K562 (cell line): ENCODE measurements around the gene RNF144A. TPM values are rescaled to one million over a fixed set of nuclear protein-coding genes. Genes with fewer than 3 reads are reported as not detected.
A peak's percentile ranks its signal among the peaks of the same experiment; 100 is the strongest.

Experiments
- ATAC-seq: fragments of 200-7000 bp; cut with Tn5 transposase; 3 replicates; pipeline ENCODE4 v1.9.1; 2020; ENCODE audit warnings: moderate library complexity
- BruUV-seq: library from RNA; stranded (reverse); fragments of 400-500 nt; replicated peaks from 2 replicates; lab custom pipeline; 2021; lab: Mats Ljungman, UMichigan
- CTCF ChIA-PET: fragments of 300-600 bp; formaldehyde crosslinking; extraction: SDS; loops from one replicate; lab custom pipeline; 2021; ENCODE audit warnings: low intra/inter-chr PET ratio; lab: Yijun Ruan, JAX
- POLR2A ChIA-PET: fragments of 300-600, 350-650 bp; sonication (Branson Sonifier 250); formaldehyde crosslinking; extraction: SDS; loops from one replicate; lab custom pipeline; 2021; ENCODE audit warnings: antibody characterized with exemption, inconsistent platforms; lab: Yijun Ruan, JAX
- DNase-seq, 4 experiments: peaks; one replicate each; pipeline versions ENCODE4 v3.0.0 to v3.0.0-alpha.2; 2011 to 2018; ENCODE audit warnings: low spot score in 3 of 4, mixed read lengths in 3 of 4; ENCODE audit errors: extremely low read depth in 1 of 4
- FAIRE-seq: peaks from 2 replicates; lab custom pipeline; 2011; peaks lifted over from hg19 to GRCh38; lab: Jason Lieb, UNC
- H2AFZ ChIP-seq: 2 replicates; pipeline ENCODE4 v1.6.0; 2011; ENCODE audit warnings: low read depth, low read length, control low read depth, inconsistent platforms
- H3K27ac ChIP-seq: fragments of 200-600 bp; 3 replicates; pipeline ENCODE4 v1.8.0; 2011; ENCODE audit warnings: low read depth, mild to moderate bottlenecking, control low read depth, inconsistent platforms, low read length, moderate library complexity, mixed read lengths; ENCODE audit errors: extremely low read depth
- H3K27me3 ChIP-seq, 2 experiments: fragments of 300-600 bp in 1 of 2; 2 replicates in 1 of 2; 3 replicates in 1 of 2; pipeline versions ENCODE4 v1.6.0 to v1.8.0; 2011; ENCODE audit warnings: inconsistent platforms in 2 of 2, low read length in 2 of 2, mild to moderate bottlenecking in 1 of 2, mixed read lengths in 1 of 2, moderate library complexity in 1 of 2; ENCODE audit not compliant: control insufficient read depth in 2 of 2, insufficient read depth in 2 of 2
- H3K36me3 ChIP-seq: fragments of 300-600 bp; 3 replicates; pipeline ENCODE4 v1.8.0; 2011; ENCODE audit warnings: mild to moderate bottlenecking, low read length, inconsistent platforms; ENCODE audit not compliant: control insufficient read depth, insufficient read depth
- H3K4me1 ChIP-seq, 2 experiments: fragments of 200-600 bp in 1 of 2; replicated peaks in 1 of 2; 2 replicates in 1 of 2; 3 replicates in 1 of 2; pipeline versions ENCODE4 v1.5.1 to v1.8.0; 2011; ENCODE audit warnings: inconsistent platforms in 2 of 2, low read length in 2 of 2, mild to moderate bottlenecking in 1 of 2, mixed read lengths in 1 of 2, moderate library complexity in 1 of 2; ENCODE audit not compliant: control insufficient read depth in 2 of 2, insufficient read depth in 2 of 2
- H3K4me2 ChIP-seq: 2 replicates; pipeline ENCODE4 v1.6.1; 2011; ENCODE audit warnings: low read length, control low read depth, inconsistent platforms, mixed read lengths; ENCODE audit not compliant: insufficient read depth
- H3K4me3 ChIP-seq: fragments of 200-600 bp; sonication (generic), shearing (Covaris generic); 2 replicates; pipeline ENCODE4 v1.5.1; 2016; ENCODE audit warnings: control low read depth, inconsistent platforms
- H3K79me2 ChIP-seq: fragments of 200-600 bp; 3 replicates; pipeline ENCODE4 v1.8.0; 2011; ENCODE audit warnings: low read length, inconsistent platforms; ENCODE audit not compliant: control insufficient read depth, insufficient read depth
- H3K9ac ChIP-seq, 2 experiments: 2 replicates each; pipeline versions ENCODE4 v1.6.0 to v1.6.1; 2011; ENCODE audit warnings: low read depth in 2 of 2, low read length in 2 of 2, control low read depth in 1 of 2, inconsistent platforms in 1 of 2, mild to moderate bottlenecking in 1 of 2, mixed read lengths in 1 of 2; ENCODE audit not compliant: insufficient read depth in 1 of 2
- H3K9me1 ChIP-seq: one replicate; pipeline ENCODE4 v1.6.0; 2011; ENCODE audit warnings: inconsistent platforms, mild to moderate bottlenecking, low read length, moderate library complexity; ENCODE audit not compliant: control insufficient read depth, insufficient read depth
- H3K9me3 ChIP-seq: replicated peaks from 2 replicates; pipeline ENCODE4 v1.5.1; 2011; ENCODE audit warnings: low read depth, low read length, inconsistent platforms; ENCODE audit not compliant: control insufficient read depth, insufficient read depth
- H4K20me1 ChIP-seq: replicated peaks from 2 replicates; pipeline ENCODE4 v1.6.1; 2011; ENCODE audit warnings: low read length, inconsistent platforms, mixed read lengths; ENCODE audit not compliant: control insufficient read depth, insufficient read depth
- CBFA2T3 ChIP-seq: fragments of 450-650 bp; IDR thresholded peaks from 2 replicates; pipeline ENCODE4 v1.6.1; 2017
- CBX1 ChIP-seq: sonication (generic); IDR thresholded peaks from 2 replicates; pipeline ENCODE4 v1.6.1; 2016; ENCODE audit warnings: antibody characterized with exemption, low read depth, mild to moderate bottlenecking
- DEAF1 ChIP-seq: fragments of 450-650 bp; formaldehyde crosslinking; IDR thresholded peaks from 2 replicates; pipeline ENCODE4 v1.4.0; 2020; ENCODE audit warnings: mild to moderate bottlenecking, moderate library complexity
- EHMT2 ChIP-seq: fragments of 450-650 bp; IDR thresholded peaks from 2 replicates; pipeline ENCODE4 v1.6.1; 2018; ENCODE audit warnings: antibody characterized with exemption
- FOXJ2 ChIP-seq: fragments of 200-800 bp; sonication (Bioruptor generic); IDR thresholded peaks from 2 replicates; pipeline ENCODE4 v1.6.1; 2016; ENCODE audit warnings: missing genetic modification characterization, missing compliant biosample characterization
- LARP7 ChIP-seq: fragments of 450-650 bp; IDR thresholded peaks from 2 replicates; pipeline ENCODE4 v1.6.1; 2016
- MIER1 ChIP-seq: fragments of 450-650 bp; IDR thresholded peaks from 2 replicates; pipeline ENCODE4 v1.6.1; 2016; ENCODE audit warnings: antibody characterized with exemption, mild to moderate bottlenecking, low read depth
- MYC ChIP-seq, 2 experiments: fragments of 250-450 bp in 1 of 2; sonication (Bioruptor Pico) in 1 of 2; IDR thresholded peaks; 2 replicates each; pipeline versions ENCODE4 v1.5.1 to v1.6.1; 2012 to 2021; ENCODE audit warnings: low read depth in 2 of 2, borderline replicate concordance in 1 of 2, improper control_type of control experiment in 1 of 2, low read length in 1 of 2, mild to moderate bottlenecking in 1 of 2, moderate library complexity in 1 of 2
- NFE2 ChIP-seq: IDR thresholded peaks from 2 replicates; pipeline ENCODE4 v1.6.1; 2014; ENCODE audit warnings: antibody characterized with exemption, low read depth
- YY1 ChIP-seq, 3 experiments: IDR thresholded peaks; 2 replicates each; pipeline ENCODE4 v1.6.1; 2011; ENCODE audit warnings: low read length in 2 of 3, mild to moderate bottlenecking in 2 of 3, moderate library complexity in 2 of 3, borderline replicate concordance in 1 of 3, control low read depth in 1 of 3, low read depth in 1 of 3; ENCODE audit not compliant: insufficient read depth in 3 of 3, insufficient replicate concordance in 2 of 3, control insufficient read depth in 1 of 3, insufficient read length in 1 of 3; ENCODE audit errors: extremely low read depth in 1 of 3
- ZFP36 ChIP-seq: fragments of 150-350 bp; IDR thresholded peaks from 2 replicates; pipeline ENCODE4 v1.6.1; 2018; ENCODE audit warnings: low read length, low read depth; ENCODE audit not compliant: partially characterized antibody
- WGBS: fragments of 100-300 bp; shearing (Covaris generic); methylation state at CpG from one replicate; pipeline ENCODE4 v1.1.6; 2016; ENCODE audit warnings: low coverage, mixed read lengths; ENCODE audit not compliant: insufficient coverage; ENCODE audit errors: missing lambda C conversion rate; 5-methylcytosine and 5-hydroxymethylcytosine counted together
- in situ Hi-C: fragments of 300-500 bp; cut with MboI; formaldehyde crosslinking; loops from 4 replicates; pipeline ENCODE4 v1.15.0; 2018; ENCODE audit warnings: inconsistent platforms, mixed read lengths
- intact Hi-C: fragments of 100-400 bp; cut with micrococcal nuclease; formaldehyde crosslinking; loops from 2 replicates; pipeline ENCODE4 v1.14.2; 2022
- polyA plus RNA-seq, 8 experiments: library from polyadenylated mRNA; depleted of rRNA in 4 of 8; stranded (reverse) in 5 of 8; unstranded in 3 of 8; fragments of >200 nt; fragmentation: Nextera tagmentation in 2 of 8; fragmentation: Illumina TruSeq in 1 of 8; extraction: Ambion mirVana in 2 of 8; extraction: Trizol in 1 of 8; gene quantifications; 2 replicates each; pipeline versions ENCODE4 v1.2.1 to v1.2.3, GENCODE V29; 2011 to 2014; ENCODE audit warnings: inconsistent platforms in 1 of 8, missing spikeins in 1 of 8
- total RNA-seq, 7 experiments: library from RNA; depleted of rRNA in 6 of 7; stranded (reverse); fragments of >200 nt in 6 of 7; fragmentation: Illumina TruSeq in 2 of 7; extraction: Trizol in 2 of 7; gene quantifications; 2 replicates each; pipeline versions ENCODE4 v1.2.1 to v1.2.3, GENCODE V29; 2011 to 2021; ENCODE audit warnings: low replicate concordance in 1 of 7
- TF ChIP-seq, protein P1 (sequence below): fragments of 250-450 bp; sonication (Bioruptor Pico); IDR thresholded peaks from 2 replicates; pipeline ENCODE4 v1.9.0; 2021; ENCODE audit warnings: mild to moderate bottlenecking, inconsistent platforms
- TF ChIP-seq, protein P2 (sequence below): fragments of 450-650 bp; IDR thresholded peaks from 2 replicates; pipeline ENCODE4 v1.7.0; 2016; ENCODE audit warnings: borderline replicate concordance

Gene RNF144A
- total and polyA plus RNA-seq, 9 of the 15 experiments (the other 6 are each of a cell fraction or from before 2014, with no cell fraction given): 0.96 to 11.3 (median 6.2) TPM

DNA sequence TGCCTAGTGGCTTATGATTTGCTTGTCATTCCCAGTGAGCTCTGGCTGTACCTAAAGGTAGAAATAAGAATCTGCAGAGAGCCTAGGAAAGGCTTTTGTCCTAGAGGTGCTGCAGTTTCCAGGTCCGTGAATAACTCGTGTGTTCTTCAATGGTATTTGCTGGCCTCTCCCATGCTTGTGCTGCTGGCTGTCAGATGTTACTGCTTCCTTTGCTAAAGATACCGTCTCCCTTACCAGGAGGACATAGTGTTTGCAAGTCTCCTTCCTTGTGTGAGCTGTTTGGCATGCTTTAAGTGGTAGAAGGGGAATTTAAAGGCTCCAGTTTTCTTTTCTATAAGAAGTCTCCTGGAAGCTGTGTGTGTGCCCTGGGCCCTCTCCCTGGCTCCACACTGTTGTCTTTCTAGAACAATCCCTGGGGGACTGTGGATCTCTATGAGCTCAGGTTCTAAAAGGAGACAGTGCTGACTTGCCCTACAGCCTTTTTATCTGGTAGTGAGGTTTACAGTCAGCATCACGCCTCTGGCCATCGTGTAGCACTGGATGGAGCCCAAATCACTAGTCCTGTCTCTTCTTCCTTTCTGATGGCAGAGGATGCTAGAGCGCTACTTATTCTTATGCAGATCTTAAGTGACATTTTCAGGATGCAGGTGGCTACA is 65.8 kb downstream of the RNF144A start (continued):
- TF ChIP-seq, protein P1, sequence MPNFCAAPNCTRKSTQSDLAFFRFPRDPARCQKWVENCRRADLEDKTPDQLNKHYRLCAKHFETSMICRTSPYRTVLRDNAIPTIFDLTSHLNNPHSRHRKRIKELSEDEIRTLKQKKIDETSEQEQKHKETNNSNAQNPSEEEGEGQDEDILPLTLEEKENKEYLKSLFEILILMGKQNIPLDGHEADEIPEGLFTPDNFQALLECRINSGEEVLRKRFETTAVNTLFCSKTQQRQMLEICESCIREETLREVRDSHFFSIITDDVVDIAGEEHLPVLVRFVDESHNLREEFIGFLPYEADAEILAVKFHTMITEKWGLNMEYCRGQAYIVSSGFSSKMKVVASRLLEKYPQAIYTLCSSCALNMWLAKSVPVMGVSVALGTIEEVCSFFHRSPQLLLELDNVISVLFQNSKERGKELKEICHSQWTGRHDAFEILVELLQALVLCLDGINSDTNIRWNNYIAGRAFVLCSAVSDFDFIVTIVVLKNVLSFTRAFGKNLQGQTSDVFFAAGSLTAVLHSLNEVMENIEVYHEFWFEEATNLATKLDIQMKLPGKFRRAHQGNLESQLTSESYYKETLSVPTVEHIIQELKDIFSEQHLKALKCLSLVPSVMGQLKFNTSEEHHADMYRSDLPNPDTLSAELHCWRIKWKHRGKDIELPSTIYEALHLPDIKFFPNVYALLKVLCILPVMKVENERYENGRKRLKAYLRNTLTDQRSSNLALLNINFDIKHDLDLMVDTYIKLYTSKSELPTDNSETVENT (CRISPR knock-in tag): no peak
- TF ChIP-seq CBFA2T3: no peak
- no peak for TF ChIP-seq YY1 (IDR thresholded peaks at IDR 0.05; ENCODE audit: borderline replicate concordance in 1 of 3, control insufficient read depth in 1 of 3, extremely low read depth in 1 of 3, insufficient read depth in 3 of 3, insufficient read length in 1 of 3, insufficient replicate concordance in 2 of 3, low read depth in 1 of 3, low read length in 2 of 3)
- TF ChIP-seq LARP7: no peak

- peak; percentile 65 for ATAC-seq
- peaks cover 0 to 7% of the 10 kb centered on the region in 2 experiments; a peak in 3 of 5 replicates for H3K4me1 ChIP-seq
- no peak overlapping the region for H3K9ac ChIP-seq
- intact Hi-C loops (no loop called here), in situ Hi-C loops (no loop called here)
- ChIA-PET POLR2A (no interaction called here), CTCF (no interaction called here)
- no peak overlapping the region for H2AFZ ChIP-seq
- H3K4me3 ChIP-seq: no peak overlapping the region
- peak in 1 of 4 experiments; percentile 19 for DNase-seq
- no peak for FAIRE-seq
- H3K27ac ChIP-seq: no peak overlapping the region
- no peaks in the 10 kb centered on the region; a peak in 1 of 5 replicates for H3K27me3 ChIP-seq
- no peaks in the 10 kb centered on the region for H3K36me3 ChIP-seq
- no peaks in the 10 kb centered on the region for H3K9me1 ChIP-seq
- BruUV-seq: no TSS peak
- H3K4me2 ChIP-seq: no peak overlapping the region
- H4K20me1 ChIP-seq: no peaks in the 10 kb centered on the region
- H3K79me2 ChIP-seq: no peaks in the 10 kb centered on the region
- H3K9me3 ChIP-seq: no peaks in the 10 kb centered on the region
- WGBS: 0% methylated on average over 3 of the region's 3 CpGs
- TF ChIP-seq EHMT2 (no peak), NFE2 (no peak), MIER1 (no peak), CBX1 (no peak), MYC (IDR thresholded peaks at IDR 0.05; ENCODE audit: low read depth, low read length) (no peak), MYC (CRISPR knock-in tag; IDR thresholded peaks at IDR 0.05; ENCODE audit: borderline replicate concordance, low read depth) (no peak), FOXJ2 (tag) (0 out of 2 replicates have a peak, but pooled peaks have one; percentile 47), ZFP36 (no peak), DEAF1 (CRISPR knock-in tag) (no peak)
- TF ChIP-seq, protein P2, sequence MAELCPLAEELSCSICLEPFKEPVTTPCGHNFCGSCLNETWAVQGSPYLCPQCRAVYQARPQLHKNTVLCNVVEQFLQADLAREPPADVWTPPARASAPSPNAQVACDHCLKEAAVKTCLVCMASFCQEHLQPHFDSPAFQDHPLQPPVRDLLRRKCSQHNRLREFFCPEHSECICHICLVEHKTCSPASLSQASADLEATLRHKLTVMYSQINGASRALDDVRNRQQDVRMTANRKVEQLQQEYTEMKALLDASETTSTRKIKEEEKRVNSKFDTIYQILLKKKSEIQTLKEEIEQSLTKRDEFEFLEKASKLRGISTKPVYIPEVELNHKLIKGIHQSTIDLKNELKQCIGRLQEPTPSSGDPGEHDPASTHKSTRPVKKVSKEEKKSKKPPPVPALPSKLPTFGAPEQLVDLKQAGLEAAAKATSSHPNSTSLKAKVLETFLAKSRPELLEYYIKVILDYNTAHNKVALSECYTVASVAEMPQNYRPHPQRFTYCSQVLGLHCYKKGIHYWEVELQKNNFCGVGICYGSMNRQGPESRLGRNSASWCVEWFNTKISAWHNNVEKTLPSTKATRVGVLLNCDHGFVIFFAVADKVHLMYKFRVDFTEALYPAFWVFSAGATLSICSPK: no peak
Measured at GRCh38 chr2:6986301-6986911, 69.2 kb downstream of the RNF144A start.
